K562 (cell line): ENCODE measurements around the gene ZNF541. TPM values are rescaled to one million over a fixed set of nuclear protein-coding genes. Genes with fewer than 3 reads are reported as not detected.

Experiments used
- ATF4 ChIP-seq: fragments of 450-650 bp; formaldehyde crosslinking; IDR thresholded peaks from 2 replicates; pipeline ENCODE4 v1.4.0; 2022; ENCODE audit warnings: mild to moderate bottlenecking, moderate library complexity
- BCLAF1 ChIP-seq, 2 experiments: fragments of 450-650 bp in 1 of 2; IDR thresholded peaks; 2 replicates each; pipeline ENCODE4 v1.6.1; 2011 to 2017; ENCODE audit warnings: low read depth in 2 of 2, antibody characterized with exemption in 1 of 2, borderline replicate concordance in 1 of 2, low read length in 1 of 2, mild to moderate bottlenecking in 1 of 2, mixed read lengths in 1 of 2; ENCODE audit not compliant: control insufficient read depth in 1 of 2
- HDAC2 ChIP-seq: fragments of 450-650 bp; IDR thresholded peaks from 2 replicates; pipeline ENCODE4 v1.6.1; 2016; ENCODE audit warnings: mild to moderate bottlenecking
- MCM2 ChIP-seq: fragments of 450-650 bp; IDR thresholded peaks from 2 replicates; pipeline ENCODE4 v1.6.1; 2017; ENCODE audit warnings: low read depth, mild to moderate bottlenecking
- MCM5 ChIP-seq: fragments of 450-650 bp; IDR thresholded peaks from 2 replicates; pipeline ENCODE4 v1.6.1; 2016; ENCODE audit warnings: low read depth
- NCOA1 ChIP-seq: fragments of 450-650 bp; IDR thresholded peaks from 2 replicates; pipeline ENCODE4 v1.6.1; 2016; ENCODE audit warnings: low read depth
- PBX2 ChIP-seq, 2 experiments: IDR thresholded peaks in 1 of 2; conservative IDR thresholded peaks in 1 of 2; 2 replicates each; pipeline ENCODE4 v1.6.1; 2016; ENCODE audit warnings: low read depth in 2 of 2, mild to moderate bottlenecking in 1 of 2, missing compliant biosample characterization in 1 of 2, missing genetic modification characterization in 1 of 2, moderate library complexity in 1 of 2
- SAFB2 ChIP-seq: fragments of 200-400 bp; formaldehyde crosslinking; IDR thresholded peaks from 2 replicates; pipeline ENCODE4 v1.6.1; 2018; ENCODE audit warnings: borderline replicate concordance, low read length, low read depth, moderate library complexity; ENCODE audit not compliant: severe bottlenecking
- TFAP4 ChIP-seq: sonication (generic); formaldehyde crosslinking; IDR thresholded peaks from 2 replicates; pipeline ENCODE4 v1.8.0; 2022; ENCODE audit warnings: missing genetic modification reagents, mild to moderate bottlenecking, moderate library complexity, borderline replicate concordance
- THRAP3 ChIP-seq: fragments of 450-650 bp; IDR thresholded peaks from 2 replicates; pipeline ENCODE4 v1.6.1; 2016; ENCODE audit warnings: mild to moderate bottlenecking, inconsistent platforms, borderline replicate concordance
- XRCC4 ChIP-seq: IDR thresholded peaks from one replicate; pipeline ENCODE4 v1.6.1; 2011; ENCODE audit not compliant: insufficient read depth, insufficient read length; ENCODE audit errors: extremely low read depth
- ZKSCAN8 ChIP-seq: fragments of 200-800 bp; sonication (Bioruptor generic); IDR thresholded peaks from 2 replicates; pipeline ENCODE4 v1.6.1; 2016; ENCODE audit warnings: missing genetic modification characterization, missing compliant biosample characterization
- ZNF146 ChIP-seq: IDR thresholded peaks from one replicate; pipeline ENCODE4 v1.6.1; 2018; ENCODE audit warnings: missing compliant biosample characterization; ENCODE audit not compliant: unreplicated experiment
- ZNF444 ChIP-seq: fragments of 250-450 bp; sonication (Bioruptor Pico); IDR thresholded peaks from 2 replicates; pipeline ENCODE4 v1.4.0; 2020; ENCODE audit warnings: mild to moderate bottlenecking, moderate library complexity
- ZNF449 ChIP-seq: fragments of 250-450 bp; sonication (Bioruptor Pico); IDR thresholded peaks from 2 replicates; pipeline ENCODE4 v1.8.0; 2022; ENCODE audit warnings: moderate library complexity, mild to moderate bottlenecking, inconsistent platforms
- ZNF584 ChIP-seq: fragments of 200-800 bp; sonication (Bioruptor generic); IDR thresholded peaks from 2 replicates; pipeline ENCODE4 v1.6.1; 2016; ENCODE audit warnings: low read depth, mild to moderate bottlenecking, missing genetic modification characterization, missing compliant biosample characterization
- ZNF696 ChIP-seq: fragments of 250-450 bp; sonication (Bioruptor Pico); conservative IDR thresholded peaks from 2 replicates; pipeline ENCODE4 v1.4.0; 2020; ENCODE audit warnings: mild to moderate bottlenecking, moderate library complexity
- ZNF77 ChIP-seq: fragments of 250-450 bp; sonication (Bioruptor Pico); IDR thresholded peaks from 2 replicates; pipeline ENCODE4 v1.5.0; 2020
- polyA plus RNA-seq, 8 experiments: library from polyadenylated mRNA; depleted of rRNA in 4 of 8; stranded (reverse) in 5 of 8; unstranded in 3 of 8; fragments of >200 nt; fragmentation: Nextera tagmentation in 2 of 8; fragmentation: Illumina TruSeq in 1 of 8; extraction: Ambion mirVana in 2 of 8; extraction: Trizol in 1 of 8; gene quantifications; 2 replicates each; pipeline versions ENCODE4 v1.2.1 to v1.2.3, GENCODE V29; 2011 to 2014; ENCODE audit warnings: inconsistent platforms in 1 of 8, missing spikeins in 1 of 8
- total RNA-seq, 7 experiments: library from RNA; depleted of rRNA in 6 of 7; stranded (reverse); fragments of >200 nt in 6 of 7; fragmentation: Illumina TruSeq in 2 of 7; extraction: Trizol in 2 of 7; gene quantifications; 2 replicates each; pipeline versions ENCODE4 v1.2.1 to v1.2.3, GENCODE V29; 2011 to 2021; ENCODE audit warnings: low replicate concordance in 1 of 7

Gene ZNF541
- total and polyA plus RNA-seq, 9 of the 15 experiments (the other 6 are each of a cell fraction or from before 2014, with no cell fraction given) = 0.04 to 0.11 (median 0.05) TPM; not detected in 1

GRCh38 chr19:47550129-47550528, 22.8 kb downstream of the ZNF541 start (continued):
- TF ChIP-seq PBX2 (CRISPR knock-in tag; IDR thresholded peaks at IDR 0.05; ENCODE audit: low read depth) (no peak), PBX2 (tag; conservative IDR thresholded peaks at IDR 0.05; ENCODE audit: low read depth) (no peak), ATF4 (CRISPR knock-in tag) (no peak), BCLAF1 (IDR thresholded peaks at IDR 0.05; ENCODE audit: borderline replicate concordance in 1 of 2, control insufficient read depth in 1 of 2, low read depth in 2 of 2, low read length in 1 of 2) (peak in 1 of 2 experiments; percentile 66; a peak in 1 of 4 replicates), NCOA1 (no peak), MCM2 (no peak), MCM5 (no peak), ZNF449 (CRISPR knock-in tag) (no peak), ZNF77 (CRISPR knock-in tag) (no peak), ZKSCAN8 (no peak), SAFB2 (no peak), THRAP3 (0 out of 2 replicates have a peak, but pooled peaks have one; percentile 70), ZNF444 (CRISPR knock-in tag) (no peak), ZNF696 (no peak), XRCC4 (no peak), ZNF584 (CRISPR knock-in tag) (no peak), ZNF146 (CRISPR knock-in tag) (no peak), TFAP4 (CRISPR knock-in tag) (no peak), HDAC2 (no peak)
